Neural cell (in vitro differentiated cells): Measurements from ENCODE around the gene SLC38A3.

ENCODE experiments used
- EP300 ChIP-seq: fragments of 450-650 bp; conservative IDR thresholded peaks from 2 replicates; pipeline ENCODE4 v1.6.1; 2014; ENCODE audit warnings: antibody characterized with exemption, mild to moderate bottlenecking, moderate library complexity; ENCODE audit not compliant: poor library complexity, severe bottlenecking
- EZH2 ChIP-seq: fragments of 200-600, 300-800 bp; shearing (Covaris generic), sonication (generic); IDR thresholded peaks from 2 replicates; pipeline ENCODE4 v1.6.1; 2014; ENCODE audit warnings: antibody characterized with exemption, low read length, borderline replicate concordance, mild to moderate bottlenecking; ENCODE audit not compliant: insufficient read depth, poor library complexity, severe bottlenecking
- POLR2AphosphoS5 ChIP-seq: IDR thresholded peaks from 2 replicates; pipeline ENCODE4 v1.6.1; 2012
- RAD21 ChIP-seq: fragments of 450-650 bp; conservative IDR thresholded peaks from 2 replicates; pipeline ENCODE4 v1.6.1; 2014; ENCODE audit warnings: antibody characterized with exemption, mild to moderate bottlenecking, moderate library complexity
- SMC3 ChIP-seq: fragments of 450-650 bp; conservative IDR thresholded peaks from 2 replicates; pipeline ENCODE4 v1.6.1; 2014; ENCODE audit warnings: antibody characterized with exemption, mild to moderate bottlenecking, moderate library complexity; ENCODE audit not compliant: poor library complexity
- TAF1 ChIP-seq: IDR thresholded peaks from 2 replicates; pipeline ENCODE4 v1.6.1; 2012; ENCODE audit warnings: low read depth
- TF ChIP-seq, protein P1 (sequence below): IDR thresholded peaks from 2 replicates; pipeline ENCODE4 v1.6.1; 2012; ENCODE audit warnings: borderline replicate concordance
- TF ChIP-seq, protein P2 (sequence below): fragments of 450-650 bp; IDR thresholded peaks from 2 replicates; pipeline ENCODE4 v1.5.1; 2014; ENCODE audit warnings: antibody characterized with exemption, mild to moderate bottlenecking, moderate library complexity; ENCODE audit not compliant: poor library complexity, severe bottlenecking

DNA sequence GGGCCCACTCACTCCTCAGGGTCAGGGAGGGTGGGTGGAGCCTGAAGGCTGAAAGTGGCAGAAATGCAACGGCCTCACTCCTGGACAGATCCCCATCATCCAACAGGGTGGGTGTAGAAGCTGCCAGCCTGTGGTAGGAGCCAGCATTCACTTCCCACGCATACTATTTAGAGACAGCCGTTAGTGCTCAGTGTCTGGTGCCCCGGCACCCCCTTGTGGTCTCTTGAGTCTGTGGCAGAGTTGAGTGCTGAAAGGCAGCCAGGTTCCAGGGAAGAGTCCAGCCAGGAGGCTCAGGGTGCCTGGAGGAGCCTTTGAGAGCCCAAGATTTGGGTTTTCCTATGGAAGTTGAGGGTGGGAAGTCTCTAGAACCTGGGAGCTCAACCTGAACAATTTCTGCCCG, 15.8 kb upstream of the SLC38A3 start:
- TF ChIP-seq, protein P1, sequence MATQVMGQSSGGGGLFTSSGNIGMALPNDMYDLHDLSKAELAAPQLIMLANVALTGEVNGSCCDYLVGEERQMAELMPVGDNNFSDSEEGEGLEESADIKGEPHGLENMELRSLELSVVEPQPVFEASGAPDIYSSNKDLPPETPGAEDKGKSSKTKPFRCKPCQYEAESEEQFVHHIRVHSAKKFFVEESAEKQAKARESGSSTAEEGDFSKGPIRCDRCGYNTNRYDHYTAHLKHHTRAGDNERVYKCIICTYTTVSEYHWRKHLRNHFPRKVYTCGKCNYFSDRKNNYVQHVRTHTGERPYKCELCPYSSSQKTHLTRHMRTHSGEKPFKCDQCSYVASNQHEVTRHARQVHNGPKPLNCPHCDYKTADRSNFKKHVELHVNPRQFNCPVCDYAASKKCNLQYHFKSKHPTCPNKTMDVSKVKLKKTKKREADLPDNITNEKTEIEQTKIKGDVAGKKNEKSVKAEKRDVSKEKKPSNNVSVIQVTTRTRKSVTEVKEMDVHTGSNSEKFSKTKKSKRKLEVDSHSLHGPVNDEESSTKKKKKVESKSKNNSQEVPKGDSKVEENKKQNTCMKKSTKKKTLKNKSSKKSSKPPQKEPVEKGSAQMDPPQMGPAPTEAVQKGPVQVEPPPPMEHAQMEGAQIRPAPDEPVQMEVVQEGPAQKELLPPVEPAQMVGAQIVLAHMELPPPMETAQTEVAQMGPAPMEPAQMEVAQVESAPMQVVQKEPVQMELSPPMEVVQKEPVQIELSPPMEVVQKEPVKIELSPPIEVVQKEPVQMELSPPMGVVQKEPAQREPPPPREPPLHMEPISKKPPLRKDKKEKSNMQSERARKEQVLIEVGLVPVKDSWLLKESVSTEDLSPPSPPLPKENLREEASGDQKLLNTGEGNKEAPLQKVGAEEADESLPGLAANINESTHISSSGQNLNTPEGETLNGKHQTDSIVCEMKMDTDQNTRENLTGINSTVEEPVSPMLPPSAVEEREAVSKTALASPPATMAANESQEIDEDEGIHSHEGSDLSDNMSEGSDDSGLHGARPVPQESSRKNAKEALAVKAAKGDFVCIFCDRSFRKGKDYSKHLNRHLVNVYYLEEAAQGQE, result no peak
- peak; percentile 90 for TF ChIP-seq RAD21
- peak; percentile 94 for TF ChIP-seq SMC3
- TF ChIP-seq, protein P2, sequence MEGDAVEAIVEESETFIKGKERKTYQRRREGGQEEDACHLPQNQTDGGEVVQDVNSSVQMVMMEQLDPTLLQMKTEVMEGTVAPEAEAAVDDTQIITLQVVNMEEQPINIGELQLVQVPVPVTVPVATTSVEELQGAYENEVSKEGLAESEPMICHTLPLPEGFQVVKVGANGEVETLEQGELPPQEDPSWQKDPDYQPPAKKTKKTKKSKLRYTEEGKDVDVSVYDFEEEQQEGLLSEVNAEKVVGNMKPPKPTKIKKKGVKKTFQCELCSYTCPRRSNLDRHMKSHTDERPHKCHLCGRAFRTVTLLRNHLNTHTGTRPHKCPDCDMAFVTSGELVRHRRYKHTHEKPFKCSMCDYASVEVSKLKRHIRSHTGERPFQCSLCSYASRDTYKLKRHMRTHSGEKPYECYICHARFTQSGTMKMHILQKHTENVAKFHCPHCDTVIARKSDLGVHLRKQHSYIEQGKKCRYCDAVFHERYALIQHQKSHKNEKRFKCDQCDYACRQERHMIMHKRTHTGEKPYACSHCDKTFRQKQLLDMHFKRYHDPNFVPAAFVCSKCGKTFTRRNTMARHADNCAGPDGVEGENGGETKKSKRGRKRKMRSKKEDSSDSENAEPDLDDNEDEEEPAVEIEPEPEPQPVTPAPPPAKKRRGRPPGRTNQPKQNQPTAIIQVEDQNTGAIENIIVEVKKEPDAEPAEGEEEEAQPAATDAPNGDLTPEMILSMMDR, result peak; percentile 87
- TF ChIP-seq EP300, result no peak
- TF ChIP-seq EZH2, result no peak
- TF ChIP-seq POLR2AphosphoS5, result no peak
- TF ChIP-seq TAF1, result no peak
